Kidney epithelial cell (primary cell): ENCODE measurements around the gene USP53. TPM values are rescaled to one million over a fixed set of nuclear protein-coding genes. Genes with fewer than 3 reads are reported as not detected.
"Not testable (repeated sequence)": the region's sequence is repeated elsewhere in the genome, so short reads cannot be mapped to it uniquely, and the experiment has no call there.

Experiments used
- DNase-seq: peaks from one replicate; pipeline ENCODE4 v3.0.0-alpha.2; 2010; ENCODE audit warnings: low read depth
- H3K27me3 ChIP-seq: 2 replicates; pipeline ENCODE4 v1.6.0; 2011; ENCODE audit warnings: low read length; ENCODE audit not compliant: control insufficient read depth, insufficient read depth
- H3K36me3 ChIP-seq: 2 replicates; pipeline ENCODE4 v1.5.1; 2011; ENCODE audit warnings: low read length; ENCODE audit not compliant: control insufficient read depth, insufficient read depth
- H3K4me3 ChIP-seq: 2 replicates; pipeline ENCODE4 v1.5.1; 2011; ENCODE audit warnings: low read depth, mild to moderate bottlenecking, control low read depth, low read length
- CTCF ChIP-seq: IDR thresholded peaks from 2 replicates; pipeline ENCODE4 v1.5.1; 2011; ENCODE audit warnings: mild to moderate bottlenecking, moderate library complexity, low read length, control low read depth, inconsistent platforms; ENCODE audit not compliant: insufficient read depth, poor library complexity, severe bottlenecking
- total RNA-seq: library from RNA; depleted of rRNA; stranded (reverse); fragments of >200 nt; gene quantifications from 2 replicates; pipeline ENCODE4 v1.2.3, GENCODE V29; 2015

The USP53 gene
- total RNA-seq, 1 donor from 2014 or later = 32.8 TPM

DNA sequence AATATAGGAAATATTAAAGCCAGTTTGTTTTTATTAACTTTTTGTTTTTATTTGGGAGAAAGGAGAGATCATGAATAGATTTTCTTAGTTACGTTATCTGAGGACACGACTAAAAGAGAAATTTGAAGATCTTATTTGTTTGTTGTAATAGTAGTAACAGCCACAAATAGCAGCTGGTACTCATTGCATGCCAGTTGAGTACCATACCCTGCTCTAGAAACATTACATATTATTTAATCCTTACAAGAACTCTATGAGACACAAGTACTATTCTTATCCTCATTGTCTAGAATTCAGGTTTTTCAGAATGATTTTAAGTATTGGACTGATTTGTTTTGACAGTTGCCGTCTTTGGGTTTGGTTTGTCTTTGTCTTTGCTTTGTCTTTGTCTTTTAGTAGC lies 31.8 kb downstream of the USP53 start:
- no peak for DNase-seq
- no peak overlapping the region for H3K4me3 ChIP-seq
- no peak for TF ChIP-seq CTCF
- H3K27me3 ChIP-seq = no peaks in the 10 kb centered on the region
- H3K36me3 ChIP-seq = no peaks in the 10 kb centered on the region

- H3K36me3 ChIP-seq = no peaks in the 10 kb centered on the region
- H3K4me3 ChIP-seq = no peak overlapping the region
- no peak for TF ChIP-seq CTCF
- no peaks in the 10 kb centered on the region for H3K27me3 ChIP-seq
- no peak for DNase-seq
These were observed 32.3 kb downstream of the USP53 start for GRCh38 chr4:119244832-119245231.

GRCh38 chr4:119246177-119246733 lies 33.7 kb downstream of the USP53 start:
- H3K27me3 ChIP-seq = no peaks in the 10 kb centered on the region
- no peaks in the 10 kb centered on the region for H3K36me3 ChIP-seq
- no peak for TF ChIP-seq CTCF
- DNase-seq = no peak
- H3K4me3 ChIP-seq = no peak overlapping the region

- not testable (repeated sequence) for H3K27me3 ChIP-seq, H3K4me3 ChIP-seq, DNase-seq, H3K36me3 ChIP-seq
These were observed 38.5 kb downstream of the USP53 start for GRCh38 chr4:119251037-119251436.

DNA sequence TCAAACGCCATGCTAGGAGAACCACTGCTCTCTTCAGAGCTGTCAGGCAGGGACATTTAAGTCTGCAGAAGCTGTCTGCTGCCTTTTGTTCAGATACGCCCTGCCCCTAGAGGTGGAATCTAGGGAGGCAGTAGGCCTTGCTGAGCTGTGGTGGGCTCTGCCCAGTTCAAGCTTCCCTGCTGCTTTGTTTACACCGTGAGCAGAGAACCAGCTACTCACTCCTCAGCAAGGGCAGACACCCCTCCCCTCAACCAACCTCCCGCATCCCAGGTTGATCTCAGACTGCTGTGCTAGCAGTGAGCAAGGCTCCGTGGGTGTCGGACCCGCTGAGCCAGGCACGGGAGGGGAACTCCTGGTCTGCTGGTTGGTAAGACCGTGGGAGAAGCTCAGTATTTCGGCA lies 42.7 kb downstream of the USP53 start:
- H3K36me3 ChIP-seq, DNase-seq, H3K27me3 ChIP-seq, H3K4me3 ChIP-seq: not testable (repeated sequence)

GRCh38 chr4:119260528-119260927 lies 48.0 kb downstream of the USP53 start:
- Histone ChIP-seq H3K36me3 (no peaks in the 10 kb centered on the region), H3K4me3 (no peak overlapping the region), H3K27me3 (no peaks in the 10 kb centered on the region)
- TF ChIP-seq CTCF = no peak
- DNase-seq = no peak

GRCh38 chr4:119261986-119262385 lies 49.5 kb downstream of the USP53 start:
- DNase-seq = no peak
- H3K4me3 ChIP-seq = no peak overlapping the region
- H3K36me3 ChIP-seq = no peaks in the 10 kb centered on the region
- no peak for TF ChIP-seq CTCF
- H3K27me3 ChIP-seq = no peaks in the 10 kb centered on the region
